A549 (cell line): ENCODE data around the gene CREB1. TPM values are rescaled to one million over a fixed set of nuclear protein-coding genes. Genes with fewer than 3 reads are reported as not detected.
A peak's percentile ranks its signal among the peaks of the same experiment; 100 is the strongest.

Experiments
- BHLHE40 ChIP-seq: IDR thresholded peaks from 2 replicates; pipeline ENCODE4 v1.6.1; 2012; ENCODE audit warnings: low read depth, low read length, inconsistent platforms
- CHD2 ChIP-seq: fragments of 150-350 bp; IDR thresholded peaks from 2 replicates; pipeline ENCODE4 v1.6.1; 2014; ENCODE audit warnings: low read length; ENCODE audit not compliant: partially characterized antibody
- CHD4 ChIP-seq: fragments of 200-600 bp; sonication (generic); IDR thresholded peaks from 2 replicates; pipeline ENCODE4 v1.6.1; 2016; ENCODE audit warnings: antibody characterized with exemption, mild to moderate bottlenecking, borderline replicate concordance
- EHF ChIP-seq: fragments of 250-450 bp; sonication (Bioruptor Pico); IDR thresholded peaks from 2 replicates; pipeline ENCODE4 v1.5.0; 2020; ENCODE audit warnings: mild to moderate bottlenecking
- EP300 ChIP-seq, 2 experiments: fragments of >200 bp; sonication (Bioruptor Twin); formaldehyde crosslinking; IDR thresholded peaks; 2 replicates in 1 of 2; 3 replicates in 1 of 2; pipeline ENCODE4 v1.6.1; 2016 to 2017
- FOSL2 ChIP-seq, 2 experiments: fragments of 450-650 bp in 1 of 2; fragments of >200 bp in 1 of 2; sonication (Bioruptor Twin) in 1 of 2; formaldehyde crosslinking; IDR thresholded peaks; 2 replicates each; pipeline versions ENCODE4 v1.5.0 to v1.6.1; 2016 to 2020; ENCODE audit warnings: mild to moderate bottlenecking in 1 of 2, moderate library complexity in 1 of 2
- FOXS1 ChIP-seq: fragments of 250-450 bp; sonication (Bioruptor Pico); IDR thresholded peaks from 2 replicates; pipeline ENCODE4 v1.5.0; 2020; ENCODE audit warnings: mild to moderate bottlenecking, moderate library complexity
- HDAC2 ChIP-seq: fragments of 200-600 bp; sonication (generic); IDR thresholded peaks from 2 replicates; pipeline ENCODE4 v1.6.1; 2016
- HES2 ChIP-seq: fragments of >200 bp; sonication (Bioruptor Twin); formaldehyde crosslinking; IDR thresholded peaks from 2 replicates; pipeline ENCODE4 v1.6.1; 2016
- HOXB5 ChIP-seq: fragments of 250-450 bp; sonication (Bioruptor Pico); IDR thresholded peaks from 2 replicates; pipeline ENCODE4 v1.5.0; 2020; ENCODE audit warnings: mild to moderate bottlenecking, moderate library complexity
- JUNB ChIP-seq: fragments of >200 bp; sonication (Bioruptor Twin); formaldehyde crosslinking; IDR thresholded peaks from 2 replicates; pipeline ENCODE4 v1.6.1; 2016
- KDM1A ChIP-seq: fragments of 200-600 bp; sonication (generic); IDR thresholded peaks from 2 replicates; pipeline ENCODE4 v1.6.1; 2016; ENCODE audit warnings: low read depth, mild to moderate bottlenecking
- KDM5A ChIP-seq: fragments of 200-600 bp; sonication (generic); IDR thresholded peaks from 2 replicates; pipeline ENCODE4 v1.6.1; 2016; ENCODE audit warnings: antibody characterized with exemption, mild to moderate bottlenecking
- MAZ ChIP-seq: fragments of 150-350 bp; IDR thresholded peaks from 2 replicates; pipeline ENCODE4 v1.6.1; 2014; ENCODE audit warnings: antibody characterized with exemption, low read depth, low read length, borderline replicate concordance
- MYC ChIP-seq: IDR thresholded peaks from 2 replicates; pipeline ENCODE4 v1.6.1; 2012; ENCODE audit warnings: mild to moderate bottlenecking, inconsistent platforms, low read length, improper control_type of control experiment, borderline replicate concordance
- POLR2A ChIP-seq: IDR thresholded peaks from 2 replicates; pipeline ENCODE4 v1.6.1; 2012; ENCODE audit warnings: mild to moderate bottlenecking, low read length
- RAD21 ChIP-seq, 2 experiments: fragments of >200 bp in 1 of 2; sonication (Bioruptor Twin) in 1 of 2; formaldehyde crosslinking in 1 of 2; IDR thresholded peaks in 1 of 2; conservative IDR thresholded peaks in 1 of 2; 2 replicates in 1 of 2; 3 replicates in 1 of 2; pipeline ENCODE4 v1.6.1; 2012 to 2018; ENCODE audit warnings: inconsistent platforms in 1 of 2
- RCOR1 ChIP-seq: fragments of 150-350 bp; IDR thresholded peaks from 2 replicates; pipeline ENCODE4 v1.6.1; 2014; ENCODE audit warnings: antibody characterized with exemption, low read length, low read depth
- RFX5 ChIP-seq: fragments of 450-650 bp; IDR thresholded peaks from 2 replicates; pipeline ENCODE4 v1.7.1; 2014; ENCODE audit warnings: antibody characterized with exemption, mild to moderate bottlenecking, moderate library complexity
- USF2 ChIP-seq: fragments of 450-650 bp; IDR thresholded peaks from 2 replicates; pipeline ENCODE4 v1.6.1; 2014; ENCODE audit warnings: antibody characterized with exemption
- ZSCAN20 ChIP-seq: fragments of 250-450 bp; sonication (Bioruptor Pico); IDR thresholded peaks from 2 replicates; pipeline ENCODE4 v1.8.0; 2022; ENCODE audit warnings: mild to moderate bottlenecking, moderate library complexity
- polyA plus RNA-seq, 4 experiments: library from polyadenylated mRNA; depleted of rRNA in 3 of 4; stranded (reverse); fragments of >200 nt; fragmentation: RNase III in 1 of 4; extraction: RNeasy Plus Mini Kit Qiagen cat#74134 plus additional on column Dnase treatment in 1 of 4; gene quantifications; 2 replicates in 3 of 4; 3 replicates in 1 of 4; pipeline ENCODE4 v1.2.3, GENCODE V29; 2011 to 2017
- TF ChIP-seq, protein P1 (sequence below): fragments of 150-350 bp; IDR thresholded peaks from 2 replicates; pipeline ENCODE4 v1.6.1; 2014; ENCODE audit warnings: low read depth, mild to moderate bottlenecking, low read length
- TF ChIP-seq, protein P2 (sequence below): IDR thresholded peaks from 2 replicates; pipeline ENCODE4 v1.6.1; 2012
- TF ChIP-seq, protein P3 (sequence below): IDR thresholded peaks from 2 replicates; pipeline ENCODE4 v1.6.1; 2012
- TF ChIP-seq, protein P4 (sequence below): fragments of 200-600 bp; sonication (generic); IDR thresholded peaks from 2 replicates; pipeline ENCODE4 v1.6.1; 2016; ENCODE audit warnings: antibody characterized with exemption, mild to moderate bottlenecking, moderate library complexity

The CREB1 gene
- polyA plus RNA-seq, 2 of the 4 experiments (the other 2 are of a cell fraction), result 14.3 to 42.5 TPM

DNA sequence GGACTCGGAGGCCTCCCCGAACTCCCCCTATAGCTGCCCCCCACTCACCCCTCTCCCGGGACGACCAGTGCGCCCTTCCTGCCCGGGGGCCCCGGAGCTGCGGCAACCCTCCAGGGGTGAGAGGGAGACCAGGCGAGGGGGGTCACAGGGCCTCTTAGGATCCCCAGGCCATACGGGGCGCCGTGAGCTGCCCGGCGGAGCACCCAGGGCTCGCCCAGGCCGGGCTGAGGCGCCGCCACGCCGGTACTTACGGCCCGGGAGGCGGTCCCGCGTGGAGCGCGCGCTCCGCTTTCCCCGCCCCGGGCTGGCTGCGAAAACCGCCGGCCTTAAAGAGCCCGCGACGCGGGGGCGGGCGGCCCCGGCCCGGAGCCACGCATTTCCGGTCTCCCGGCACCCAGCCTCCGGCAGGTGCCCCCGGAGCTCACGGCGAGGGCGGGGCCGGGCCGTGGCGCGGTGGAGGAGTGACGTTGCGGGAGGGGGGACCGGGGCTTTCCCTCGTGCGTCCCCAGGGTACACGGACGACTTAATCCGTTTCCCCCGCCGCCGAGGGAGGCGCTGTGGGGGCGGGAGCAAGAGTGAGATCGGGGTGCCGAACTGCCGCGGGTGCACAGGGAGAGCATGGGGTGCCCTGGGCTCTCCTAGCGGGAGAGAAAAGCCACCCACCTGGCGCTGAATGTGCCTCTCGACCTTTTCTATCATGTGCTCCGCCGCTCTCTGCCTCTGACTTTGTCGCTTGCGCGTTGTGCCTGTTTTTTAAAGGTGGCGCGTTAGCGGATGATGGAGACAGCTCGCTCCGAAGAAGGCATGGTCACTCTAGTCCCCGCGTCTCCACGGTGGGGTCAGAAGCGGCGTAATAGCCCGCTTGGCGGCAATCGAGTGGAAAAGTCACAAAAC, 95.5 kb downstream of the CREB1 start, which contains the start of gene METTL21A (continued):
- TF ChIP-seq, protein P1, sequence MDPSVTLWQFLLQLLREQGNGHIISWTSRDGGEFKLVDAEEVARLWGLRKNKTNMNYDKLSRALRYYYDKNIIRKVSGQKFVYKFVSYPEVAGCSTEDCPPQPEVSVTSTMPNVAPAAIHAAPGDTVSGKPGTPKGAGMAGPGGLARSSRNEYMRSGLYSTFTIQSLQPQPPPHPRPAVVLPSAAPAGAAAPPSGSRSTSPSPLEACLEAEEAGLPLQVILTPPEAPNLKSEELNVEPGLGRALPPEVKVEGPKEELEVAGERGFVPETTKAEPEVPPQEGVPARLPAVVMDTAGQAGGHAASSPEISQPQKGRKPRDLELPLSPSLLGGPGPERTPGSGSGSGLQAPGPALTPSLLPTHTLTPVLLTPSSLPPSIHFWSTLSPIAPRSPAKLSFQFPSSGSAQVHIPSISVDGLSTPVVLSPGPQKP, result no peak
- peak; percentile 80 for TF ChIP-seq POLR2A
- TF ChIP-seq, protein P2, sequence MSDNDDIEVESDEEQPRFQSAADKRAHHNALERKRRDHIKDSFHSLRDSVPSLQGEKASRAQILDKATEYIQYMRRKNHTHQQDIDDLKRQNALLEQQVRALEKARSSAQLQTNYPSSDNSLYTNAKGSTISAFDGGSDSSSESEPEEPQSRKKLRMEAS, result peak; percentile 79
- no peak for TF ChIP-seq EP300 (IDR thresholded peaks at IDR 0.05)
- no peak; the same call in 1 of the 2 replicates for TF ChIP-seq KDM5A
- no peak for TF ChIP-seq HOXB5
- TF ChIP-seq CHD4, result no peak
- no peak; a peak in 1 of 5 replicates for TF ChIP-seq RAD21 (conservative IDR thresholded peaks at IDR 0.05 in 1 of 2, IDR thresholded peaks at IDR 0.05 in 1 of 2)
- no peak for TF ChIP-seq ZSCAN20
- no peak for TF ChIP-seq JUNB
- no peak for TF ChIP-seq RCOR1
- TF ChIP-seq HDAC2, result no peak
- TF ChIP-seq RFX5, result no peak
- TF ChIP-seq BHLHE40, result 0 out of 2 replicates have a peak, but pooled peaks have one; percentile 16
- no peak; the same call in 1 of the 2 replicates for TF ChIP-seq MAZ
- TF ChIP-seq KDM1A, result no peak
- TF ChIP-seq CHD2, result no peak
- no peak for TF ChIP-seq FOXS1 (CRISPR knock-in tag)
- TF ChIP-seq, protein P3, sequence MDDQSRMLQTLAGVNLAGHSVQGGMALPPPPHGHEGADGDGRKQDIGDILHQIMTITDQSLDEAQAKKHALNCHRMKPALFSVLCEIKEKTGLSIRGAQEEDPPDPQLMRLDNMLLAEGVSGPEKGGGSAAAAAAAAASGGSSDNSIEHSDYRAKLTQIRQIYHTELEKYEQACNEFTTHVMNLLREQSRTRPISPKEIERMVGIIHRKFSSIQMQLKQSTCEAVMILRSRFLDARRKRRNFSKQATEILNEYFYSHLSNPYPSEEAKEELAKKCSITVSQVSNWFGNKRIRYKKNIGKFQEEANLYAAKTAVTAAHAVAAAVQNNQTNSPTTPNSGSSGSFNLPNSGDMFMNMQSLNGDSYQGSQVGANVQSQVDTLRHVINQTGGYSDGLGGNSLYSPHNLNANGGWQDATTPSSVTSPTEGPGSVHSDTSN, result peak; percentile 55; the same call in 1 of the 2 replicates
- TF ChIP-seq USF2, result no peak
- TF ChIP-seq FOSL2 (IDR thresholded peaks at IDR 0.05), result no peak
- peak; percentile 28; the same call in 1 of the 2 replicates for TF ChIP-seq FOSL2 (CRISPR knock-in tag; IDR thresholded peaks at IDR 0.05)
- TF ChIP-seq EHF (CRISPR knock-in tag), result no peak
- 0 out of 2 replicates have a peak, but pooled peaks have one; percentile 46 for TF ChIP-seq MYC
- TF ChIP-seq, protein P4, sequence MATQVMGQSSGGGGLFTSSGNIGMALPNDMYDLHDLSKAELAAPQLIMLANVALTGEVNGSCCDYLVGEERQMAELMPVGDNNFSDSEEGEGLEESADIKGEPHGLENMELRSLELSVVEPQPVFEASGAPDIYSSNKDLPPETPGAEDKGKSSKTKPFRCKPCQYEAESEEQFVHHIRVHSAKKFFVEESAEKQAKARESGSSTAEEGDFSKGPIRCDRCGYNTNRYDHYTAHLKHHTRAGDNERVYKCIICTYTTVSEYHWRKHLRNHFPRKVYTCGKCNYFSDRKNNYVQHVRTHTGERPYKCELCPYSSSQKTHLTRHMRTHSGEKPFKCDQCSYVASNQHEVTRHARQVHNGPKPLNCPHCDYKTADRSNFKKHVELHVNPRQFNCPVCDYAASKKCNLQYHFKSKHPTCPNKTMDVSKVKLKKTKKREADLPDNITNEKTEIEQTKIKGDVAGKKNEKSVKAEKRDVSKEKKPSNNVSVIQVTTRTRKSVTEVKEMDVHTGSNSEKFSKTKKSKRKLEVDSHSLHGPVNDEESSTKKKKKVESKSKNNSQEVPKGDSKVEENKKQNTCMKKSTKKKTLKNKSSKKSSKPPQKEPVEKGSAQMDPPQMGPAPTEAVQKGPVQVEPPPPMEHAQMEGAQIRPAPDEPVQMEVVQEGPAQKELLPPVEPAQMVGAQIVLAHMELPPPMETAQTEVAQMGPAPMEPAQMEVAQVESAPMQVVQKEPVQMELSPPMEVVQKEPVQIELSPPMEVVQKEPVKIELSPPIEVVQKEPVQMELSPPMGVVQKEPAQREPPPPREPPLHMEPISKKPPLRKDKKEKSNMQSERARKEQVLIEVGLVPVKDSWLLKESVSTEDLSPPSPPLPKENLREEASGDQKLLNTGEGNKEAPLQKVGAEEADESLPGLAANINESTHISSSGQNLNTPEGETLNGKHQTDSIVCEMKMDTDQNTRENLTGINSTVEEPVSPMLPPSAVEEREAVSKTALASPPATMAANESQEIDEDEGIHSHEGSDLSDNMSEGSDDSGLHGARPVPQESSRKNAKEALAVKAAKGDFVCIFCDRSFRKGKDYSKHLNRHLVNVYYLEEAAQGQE, result no peak
- no peak for TF ChIP-seq HES2
- TF ChIP-seq, all 56 proteins: peak for 14
